GM19372 (cell line): Measurements from ENCODE around the gene S1PR5.
A peak's percentile ranks its signal among the peaks of the same experiment; 100 is the strongest.

Experiments used
- ATAC-seq: cut with Tn5 transposase; IDR thresholded peaks from one replicate; pipeline ENCODE4 v1.9.1; 2021; ENCODE audit warnings: mild to moderate bottlenecking, low read depth, moderate library complexity; ENCODE audit not compliant: unreplicated experiment

S1PR5 gene

GRCh38 chr19:10516671-10517286 lies 468 bp downstream of the S1PR5 start:
- no peak for ATAC-seq

- ATAC-seq = no peak
Measured at GRCh38 chr19:10516064-10516385, 1.2 kb downstream of the S1PR5 start.

- ATAC-seq = no peak
Measured at GRCh38 chr19:10514211-10515145, 2.8 kb downstream of the S1PR5 start.

GRCh38 chr19:10513223-10513622 lies 4.0 kb downstream of the S1PR5 start:
- no peak for ATAC-seq

GRCh38 chr19:10510301-10510802 lies 6.9 kb downstream of the S1PR5 start:
- no peak for ATAC-seq

GRCh38 chr19:10508707-10509106 lies 8.5 kb downstream of the S1PR5 start:
- ATAC-seq = no peak

- ATAC-seq = no peak
Measured at GRCh38 chr19:10508036-10508435, 9.2 kb downstream of the S1PR5 start.

- ATAC-seq = no peak
Measured at GRCh38 chr19:10505583-10506229, 11.5 kb downstream of the S1PR5 start.

GRCh38 chr19:10503002-10503789 lies 14.1 kb downstream of the S1PR5 start, which contains the start of gene KEAP1:
TSS of gene KEAP1 (minus strand) at chr19:10503356. CDS start at chr19:10500033, 3,323 bp downstream.
- ATAC-seq = no peak

- peak; percentile 82 for ATAC-seq
Measured at GRCh38 chr19:10502524-10503001, 14.7 kb downstream of the S1PR5 start.

GRCh38 chr19:10501971-10502523 lies 15.2 kb downstream of the S1PR5 start:
- peak; percentile 34 for ATAC-seq

- no peak for ATAC-seq
Measured at GRCh38 chr19:10500247-10500592, 17.0 kb downstream of the S1PR5 start.

GRCh38 chr19:10499550-10500246 lies 17.5 kb downstream of the S1PR5 start:
- ATAC-seq = no peak

- no peak for ATAC-seq
Measured at GRCh38 chr19:10497371-10497770, 19.9 kb downstream of the S1PR5 start.

GRCh38 chr19:10491472-10492047 lies 25.7 kb downstream of the S1PR5 start:
- ATAC-seq = no peak

- no peak for ATAC-seq
Measured at GRCh38 chr19:10486551-10486950, 30.7 kb downstream of the S1PR5 start.

GRCh38 chr19:10478903-10479384 lies 38.3 kb downstream of the S1PR5 start:
- no peak for ATAC-seq

- no peak for ATAC-seq
Measured at GRCh38 chr19:10478476-10478875, 38.8 kb downstream of the S1PR5 start.

- no peak for ATAC-seq
Measured at GRCh38 chr19:10474962-10475451, 42.2 kb downstream of the S1PR5 start.
